ENCODE data around the gene TRIM47.

DNA sequence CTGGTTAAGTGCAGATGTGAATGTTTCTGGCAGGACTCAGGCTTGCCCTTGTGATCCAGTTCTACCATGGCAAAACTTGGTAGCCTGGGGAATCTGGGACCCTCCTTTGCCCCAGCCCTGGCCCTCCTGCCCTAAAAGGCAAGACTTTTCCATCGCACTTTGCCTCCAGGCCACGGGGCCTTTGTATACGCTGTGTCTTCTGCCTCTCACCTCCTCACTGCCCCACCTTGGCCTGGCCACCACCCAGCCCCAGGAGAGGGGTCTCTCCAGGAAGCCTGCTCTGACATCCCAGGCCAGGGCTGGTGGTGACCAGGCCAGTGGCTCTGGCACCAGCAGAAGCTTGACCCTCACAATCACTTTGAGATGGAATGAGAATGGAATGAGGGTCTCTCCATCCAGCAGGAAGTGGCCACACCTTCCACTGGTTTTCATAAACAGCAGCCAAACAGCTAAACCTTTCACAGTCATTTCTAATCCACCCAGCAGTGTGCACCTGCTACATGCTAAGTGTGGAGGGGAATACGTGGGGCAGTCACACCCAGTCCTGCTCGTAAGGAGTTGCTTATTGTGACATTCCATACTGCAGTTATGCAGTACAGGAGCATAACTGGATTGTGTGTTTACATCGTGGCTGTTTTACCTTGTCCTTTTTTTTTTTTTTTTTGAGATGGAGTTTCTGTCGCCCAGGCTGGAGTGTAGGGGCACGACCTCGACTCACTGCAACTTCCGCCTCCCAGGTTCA is 27.9 kb upstream of the TRIM47 start:
- TF ChIP-seq, protein P1, sequence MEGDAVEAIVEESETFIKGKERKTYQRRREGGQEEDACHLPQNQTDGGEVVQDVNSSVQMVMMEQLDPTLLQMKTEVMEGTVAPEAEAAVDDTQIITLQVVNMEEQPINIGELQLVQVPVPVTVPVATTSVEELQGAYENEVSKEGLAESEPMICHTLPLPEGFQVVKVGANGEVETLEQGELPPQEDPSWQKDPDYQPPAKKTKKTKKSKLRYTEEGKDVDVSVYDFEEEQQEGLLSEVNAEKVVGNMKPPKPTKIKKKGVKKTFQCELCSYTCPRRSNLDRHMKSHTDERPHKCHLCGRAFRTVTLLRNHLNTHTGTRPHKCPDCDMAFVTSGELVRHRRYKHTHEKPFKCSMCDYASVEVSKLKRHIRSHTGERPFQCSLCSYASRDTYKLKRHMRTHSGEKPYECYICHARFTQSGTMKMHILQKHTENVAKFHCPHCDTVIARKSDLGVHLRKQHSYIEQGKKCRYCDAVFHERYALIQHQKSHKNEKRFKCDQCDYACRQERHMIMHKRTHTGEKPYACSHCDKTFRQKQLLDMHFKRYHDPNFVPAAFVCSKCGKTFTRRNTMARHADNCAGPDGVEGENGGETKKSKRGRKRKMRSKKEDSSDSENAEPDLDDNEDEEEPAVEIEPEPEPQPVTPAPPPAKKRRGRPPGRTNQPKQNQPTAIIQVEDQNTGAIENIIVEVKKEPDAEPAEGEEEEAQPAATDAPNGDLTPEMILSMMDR (IDR thresholded peaks at IDR 0.05), result no peak
- TF ChIP-seq POLR2A (IDR thresholded peaks at IDR 0.05), result no peak
